ENCODE measurements around the gene TM9SF2. TPM values are rescaled to one million over a fixed set of nuclear protein-coding genes. Genes with fewer than 3 reads are reported as not detected.

Gene TM9SF2
- total RNA-seq, 1 experiment from 2014 or later, result 67.9 TPM

DNA sequence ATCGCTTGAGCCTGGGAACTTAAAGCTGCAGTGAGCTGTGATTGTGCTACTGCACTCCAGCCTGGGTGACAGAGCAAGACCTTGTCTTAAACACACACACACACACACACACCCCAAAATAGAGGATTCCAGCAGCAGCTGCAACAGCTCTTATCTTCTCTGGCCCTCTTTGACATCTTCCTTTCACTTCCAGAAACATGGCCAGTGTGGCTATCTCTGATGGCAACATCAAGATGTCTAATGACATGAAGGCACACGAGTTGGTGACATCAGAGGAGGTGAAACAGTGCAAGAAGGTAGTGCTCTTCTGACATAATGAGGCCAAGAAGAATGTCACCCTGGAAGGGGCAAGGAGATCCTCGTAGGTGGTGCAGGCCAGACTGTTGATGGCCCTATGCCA, 81.2 kb downstream of the TM9SF2 start:
- H3K27ac ChIP-seq (ENCODE audit: low read length), result no peak overlapping the region
- intact Hi-C loops (cut with micrococcal nuclease; ENCODE audit: unreplicated experiment), result no loop called here

DNA sequence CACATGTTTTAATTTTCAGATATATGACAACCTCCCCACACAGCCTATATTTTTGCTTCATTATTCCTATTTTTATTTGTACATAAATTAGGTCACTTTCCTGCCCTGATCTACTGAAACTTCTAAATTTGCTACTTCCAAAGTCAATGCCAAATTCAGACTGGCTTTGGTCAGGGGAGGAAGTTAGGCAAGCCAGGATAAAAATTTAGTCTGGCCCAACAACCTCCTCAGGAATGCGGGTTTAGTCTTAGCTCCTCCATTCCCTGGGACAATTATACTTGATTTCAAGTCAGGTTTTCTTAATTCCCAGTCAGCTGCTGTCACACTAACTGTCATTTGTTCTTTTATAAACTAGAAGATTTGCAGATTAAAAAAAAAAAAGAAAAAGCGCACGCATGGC, 84.3 kb downstream of the TM9SF2 start:
- TF ChIP-seq SIN3A (IDR thresholded peaks at IDR 0.05; ENCODE audit: borderline replicate concordance, insufficient read depth, low read depth, low read length) (no peak), TCF7L2 (IDR thresholded peaks at IDR 0.05; ENCODE audit: low read depth, low read length) (no peak), POLR2AphosphoS5 (IDR thresholded peaks at IDR 0.05; ENCODE audit: low read depth, low read length) (no peak)
- TF ChIP-seq, protein P1, sequence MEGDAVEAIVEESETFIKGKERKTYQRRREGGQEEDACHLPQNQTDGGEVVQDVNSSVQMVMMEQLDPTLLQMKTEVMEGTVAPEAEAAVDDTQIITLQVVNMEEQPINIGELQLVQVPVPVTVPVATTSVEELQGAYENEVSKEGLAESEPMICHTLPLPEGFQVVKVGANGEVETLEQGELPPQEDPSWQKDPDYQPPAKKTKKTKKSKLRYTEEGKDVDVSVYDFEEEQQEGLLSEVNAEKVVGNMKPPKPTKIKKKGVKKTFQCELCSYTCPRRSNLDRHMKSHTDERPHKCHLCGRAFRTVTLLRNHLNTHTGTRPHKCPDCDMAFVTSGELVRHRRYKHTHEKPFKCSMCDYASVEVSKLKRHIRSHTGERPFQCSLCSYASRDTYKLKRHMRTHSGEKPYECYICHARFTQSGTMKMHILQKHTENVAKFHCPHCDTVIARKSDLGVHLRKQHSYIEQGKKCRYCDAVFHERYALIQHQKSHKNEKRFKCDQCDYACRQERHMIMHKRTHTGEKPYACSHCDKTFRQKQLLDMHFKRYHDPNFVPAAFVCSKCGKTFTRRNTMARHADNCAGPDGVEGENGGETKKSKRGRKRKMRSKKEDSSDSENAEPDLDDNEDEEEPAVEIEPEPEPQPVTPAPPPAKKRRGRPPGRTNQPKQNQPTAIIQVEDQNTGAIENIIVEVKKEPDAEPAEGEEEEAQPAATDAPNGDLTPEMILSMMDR (IDR thresholded peaks at IDR 0.05), result no peak
- TF ChIP-seq, protein P2, sequence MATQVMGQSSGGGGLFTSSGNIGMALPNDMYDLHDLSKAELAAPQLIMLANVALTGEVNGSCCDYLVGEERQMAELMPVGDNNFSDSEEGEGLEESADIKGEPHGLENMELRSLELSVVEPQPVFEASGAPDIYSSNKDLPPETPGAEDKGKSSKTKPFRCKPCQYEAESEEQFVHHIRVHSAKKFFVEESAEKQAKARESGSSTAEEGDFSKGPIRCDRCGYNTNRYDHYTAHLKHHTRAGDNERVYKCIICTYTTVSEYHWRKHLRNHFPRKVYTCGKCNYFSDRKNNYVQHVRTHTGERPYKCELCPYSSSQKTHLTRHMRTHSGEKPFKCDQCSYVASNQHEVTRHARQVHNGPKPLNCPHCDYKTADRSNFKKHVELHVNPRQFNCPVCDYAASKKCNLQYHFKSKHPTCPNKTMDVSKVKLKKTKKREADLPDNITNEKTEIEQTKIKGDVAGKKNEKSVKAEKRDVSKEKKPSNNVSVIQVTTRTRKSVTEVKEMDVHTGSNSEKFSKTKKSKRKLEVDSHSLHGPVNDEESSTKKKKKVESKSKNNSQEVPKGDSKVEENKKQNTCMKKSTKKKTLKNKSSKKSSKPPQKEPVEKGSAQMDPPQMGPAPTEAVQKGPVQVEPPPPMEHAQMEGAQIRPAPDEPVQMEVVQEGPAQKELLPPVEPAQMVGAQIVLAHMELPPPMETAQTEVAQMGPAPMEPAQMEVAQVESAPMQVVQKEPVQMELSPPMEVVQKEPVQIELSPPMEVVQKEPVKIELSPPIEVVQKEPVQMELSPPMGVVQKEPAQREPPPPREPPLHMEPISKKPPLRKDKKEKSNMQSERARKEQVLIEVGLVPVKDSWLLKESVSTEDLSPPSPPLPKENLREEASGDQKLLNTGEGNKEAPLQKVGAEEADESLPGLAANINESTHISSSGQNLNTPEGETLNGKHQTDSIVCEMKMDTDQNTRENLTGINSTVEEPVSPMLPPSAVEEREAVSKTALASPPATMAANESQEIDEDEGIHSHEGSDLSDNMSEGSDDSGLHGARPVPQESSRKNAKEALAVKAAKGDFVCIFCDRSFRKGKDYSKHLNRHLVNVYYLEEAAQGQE (IDR thresholded peaks at IDR 0.05; ENCODE audit: insufficient read depth in 1 of 2, low read depth in 2 of 2, low read length in 1 of 2), result no peak
- Histone ChIP-seq H3K9me3 (ENCODE audit: control insufficient read depth, insufficient read depth, low read depth, low read length) (no peaks in the 10 kb centered on the region), H3K27me3 (ENCODE audit: control insufficient read depth, insufficient read depth, low read length) (no peaks in the 10 kb centered on the region), H3K36me3 (ENCODE audit: control insufficient read depth, insufficient read depth, low read length) (no peaks in the 10 kb centered on the region), H3K4me3 (ENCODE audit: low read depth in 2 of 2, low read length in 2 of 2) (no peak overlapping the region), H3K27ac (ENCODE audit: low read length) (no peak overlapping the region), H3K4me1 (ENCODE audit: control insufficient read depth, insufficient read depth, low read length) (no peaks in the 10 kb centered on the region)
- DNase-seq (ENCODE audit: low read depth, low spot score) (no peak), ATAC-seq (no peak)
- ChIA-PET POLR2A (no interaction called here), CTCF (no interaction called here)
- BruUV-seq (replicated peaks), result no TSS peak
- intact Hi-C loops (cut with micrococcal nuclease; ENCODE audit: unreplicated experiment) (no loop called here), in situ Hi-C loops (cut with HindIII; ENCODE audit: low pct_unique_long_range_greater_than_20kb, low sequenced_read_pairs) (no loop called here)

More for the DNA sequence above, 81.2 kb downstream of the TM9SF2 start:
- H3K4me3 ChIP-seq (ENCODE audit: low read depth in 2 of 2, low read length in 2 of 2), result no peak overlapping the region
- ATAC-seq, result no peak
- DNase-seq (ENCODE audit: low read depth, low spot score), result no peak
- no peaks in the 10 kb centered on the region for H3K4me1 ChIP-seq (ENCODE audit: control insufficient read depth, insufficient read depth, low read length)
- no peaks in the 10 kb centered on the region for H3K27me3 ChIP-seq (ENCODE audit: control insufficient read depth, insufficient read depth, low read length)
- H3K9me3 ChIP-seq (ENCODE audit: control insufficient read depth, insufficient read depth, low read depth, low read length), result no peaks in the 10 kb centered on the region
- CTCF ChIA-PET, result no interaction called here
- no peaks in the 10 kb centered on the region for H3K36me3 ChIP-seq (ENCODE audit: control insufficient read depth, insufficient read depth, low read length)
- no TSS peak for BruUV-seq (replicated peaks)
- in situ Hi-C loops (cut with HindIII; ENCODE audit: low pct_unique_long_range_greater_than_20kb, low sequenced_read_pairs), result no loop called here
- POLR2A ChIA-PET, result no interaction called here
- TF ChIP-seq, protein P1 (IDR thresholded peaks at IDR 0.05), result no peak
- TF ChIP-seq, protein P2 (IDR thresholded peaks at IDR 0.05; ENCODE audit: insufficient read depth in 1 of 2, low read depth in 2 of 2, low read length in 1 of 2), result no peak
- TF ChIP-seq SIN3A (IDR thresholded peaks at IDR 0.05; ENCODE audit: borderline replicate concordance, insufficient read depth, low read depth, low read length) (no peak), POLR2AphosphoS5 (IDR thresholded peaks at IDR 0.05; ENCODE audit: low read depth, low read length) (no peak)

Measured in Panc1 (cell line).